Measurements from ENCODE around the gene NOXRED1. TPM values are rescaled to one million over a fixed set of nuclear protein-coding genes. Genes with fewer than 3 reads are reported as not detected.

NOXRED1 gene
- polyA plus RNA-seq, 1 donor (not counting 4 experiments of a cell fraction or from before 2014, with no cell fraction given) = 0.33 TPM

DNA sequence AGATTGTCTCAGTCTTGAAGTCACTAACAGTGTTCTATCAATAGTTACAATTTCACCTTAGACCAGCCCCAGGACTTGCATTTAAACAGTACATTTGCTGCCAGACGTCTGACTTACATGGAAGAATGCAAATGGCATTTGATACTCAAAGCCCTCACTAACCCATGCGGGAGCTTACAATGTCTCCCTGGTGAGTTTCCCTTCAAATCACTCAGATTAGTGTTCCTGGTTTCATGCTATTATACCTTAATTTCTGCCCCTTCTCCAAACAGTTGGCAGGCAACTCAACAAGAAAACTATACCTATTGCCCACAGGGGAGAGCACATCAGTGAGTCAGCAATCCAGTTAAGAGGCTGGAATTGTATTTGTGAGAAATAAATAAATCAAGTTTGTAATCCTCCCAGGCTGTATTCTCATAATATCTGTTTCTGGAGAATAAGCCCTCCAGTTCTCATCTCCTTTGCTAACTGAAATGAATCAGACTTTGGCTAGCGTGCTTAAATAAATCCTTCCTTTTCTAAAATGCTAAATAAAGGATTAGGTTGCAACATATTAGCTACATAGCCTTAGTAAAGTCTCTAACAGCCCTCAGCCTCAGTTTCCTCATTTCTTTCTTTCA lies 78.8 kb downstream of the NOXRED1 start:
- Histone ChIP-seq H3K36me3 (ENCODE audit: control insufficient read depth in 2 of 2, extremely low read depth in 1 of 2, insufficient read depth in 2 of 2, low read length in 2 of 2) (peaks cover 2 to 18% of the 10 kb centered on the region in 2 experiments), H3K9me3 (ENCODE audit: control insufficient read depth, low read depth, low read length) (no peaks in the 10 kb centered on the region), H2AFZ (ENCODE audit: control insufficient read depth, low read length) (no peak overlapping the region), H3K9ac (ENCODE audit: control insufficient read depth, extremely low read depth, insufficient read depth, low read length) (no peak overlapping the region), H4K20me1 (ENCODE audit: control insufficient read depth, extremely low read depth, insufficient read depth, low read length) (no peaks in the 10 kb centered on the region), H3K79me2 (ENCODE audit: control insufficient read depth, insufficient read depth, low read length) (no peaks in the 10 kb centered on the region), H3K27ac (ENCODE audit: control insufficient read depth, insufficient read depth, low read length) (no peak overlapping the region), H3K27me3 (ENCODE audit: control insufficient read depth, extremely low read depth, insufficient read depth, low read length) (no peaks in the 10 kb centered on the region), H3K4me2 (ENCODE audit: control insufficient read depth, extremely low read depth, insufficient read depth, low read depth, low read length) (no peak overlapping the region), H3K4me1 (ENCODE audit: control insufficient read depth, extremely low read depth, insufficient read depth, low read length) (no peaks in the 10 kb centered on the region), H3K4me3 (ENCODE audit: control insufficient read depth in 2 of 3, extremely low read depth in 1 of 3, insufficient read depth in 2 of 3, low read depth in 1 of 3, low read length in 3 of 3) (no peak overlapping the region), H3K9me1 (ENCODE audit: control insufficient read depth, extremely low read depth, insufficient read depth, low read length) (no peaks in the 10 kb centered on the region)
- TF ChIP-seq EZH2 (IDR thresholded peaks at IDR 0.05; ENCODE audit: low read length) = no peak
- TF ChIP-seq, protein P1, sequence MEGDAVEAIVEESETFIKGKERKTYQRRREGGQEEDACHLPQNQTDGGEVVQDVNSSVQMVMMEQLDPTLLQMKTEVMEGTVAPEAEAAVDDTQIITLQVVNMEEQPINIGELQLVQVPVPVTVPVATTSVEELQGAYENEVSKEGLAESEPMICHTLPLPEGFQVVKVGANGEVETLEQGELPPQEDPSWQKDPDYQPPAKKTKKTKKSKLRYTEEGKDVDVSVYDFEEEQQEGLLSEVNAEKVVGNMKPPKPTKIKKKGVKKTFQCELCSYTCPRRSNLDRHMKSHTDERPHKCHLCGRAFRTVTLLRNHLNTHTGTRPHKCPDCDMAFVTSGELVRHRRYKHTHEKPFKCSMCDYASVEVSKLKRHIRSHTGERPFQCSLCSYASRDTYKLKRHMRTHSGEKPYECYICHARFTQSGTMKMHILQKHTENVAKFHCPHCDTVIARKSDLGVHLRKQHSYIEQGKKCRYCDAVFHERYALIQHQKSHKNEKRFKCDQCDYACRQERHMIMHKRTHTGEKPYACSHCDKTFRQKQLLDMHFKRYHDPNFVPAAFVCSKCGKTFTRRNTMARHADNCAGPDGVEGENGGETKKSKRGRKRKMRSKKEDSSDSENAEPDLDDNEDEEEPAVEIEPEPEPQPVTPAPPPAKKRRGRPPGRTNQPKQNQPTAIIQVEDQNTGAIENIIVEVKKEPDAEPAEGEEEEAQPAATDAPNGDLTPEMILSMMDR (optimal IDR thresholded peaks at IDR 0.05 in 1 of 3, IDR thresholded peaks at IDR 0.05 in 1 of 3, conservative IDR thresholded peaks at IDR 0.05 in 1 of 3; ENCODE audit: extremely low read depth in 1 of 3, insufficient read depth in 2 of 3, low read length in 3 of 3) = no peak
- dilution Hi-C loops (cut with MboI; ENCODE audit: extremely low pct_ligation_motif_present, low sequenced_read_pairs) = no loop called here
- FAIRE-seq (no peak), DNase-seq (ENCODE audit: low read depth, low spot score) (no peak)

Small RNA genes within 50 kb of the gene (small RNA-seq; reads per million reads assigned to genes)
- gene RF00404 (ENCODE audit: insufficient read length in 3 of 3, low read depth in 3 of 3, low replicate concordance in 1 of 3) = 0 reads per million in 3 experiments

Other genes with a start within 250 kb of the NOXRED1 start
- 0.61 to 1.5 TPM (median 0.66 TPM) in 3 replicates for gene TMEM63C, start 241.7 kb downstream of the NOXRED1 start, polyA plus RNA-seq
- not detected in 3 replicates for gene NGB, start 152.3 kb downstream of the NOXRED1 start, polyA plus RNA-seq
- 13.9 to 21.1 TPM (median 17.4 TPM) in 3 replicates for gene POMT2, start 102.6 kb downstream of the NOXRED1 start, polyA plus RNA-seq
- 15.6 to 24.3 TPM (median 20.6 TPM) in 3 replicates for gene GSTZ1, start 102.5 kb downstream of the NOXRED1 start, polyA plus RNA-seq
- 5.4 to 7.3 TPM (median 6.1 TPM) in 3 replicates for gene TMED8, start 46.4 kb downstream of the NOXRED1 start, polyA plus RNA-seq
- 0.23 to 0.77 TPM (median 0.46 TPM) in 3 replicates for gene SAMD15, start 46.1 kb downstream of the NOXRED1 start, polyA plus RNA-seq
- 19.0 to 25.6 TPM (median 24.5 TPM) in 3 replicates for gene VIPAS39, start 34.1 kb upstream of the NOXRED1 start, polyA plus RNA-seq
- gene AHSA1, start 34.6 kb upstream of the NOXRED1 start, polyA plus RNA-seq = 189 to 264 TPM (median 247 TPM) in 3 replicates
- 0.08 to 0.32 TPM (median 0.16 TPM) in 3 replicates for gene ISM2, start 75.3 kb upstream of the NOXRED1 start, polyA plus RNA-seq
- gene SPTLC2, start 193.1 kb upstream of the NOXRED1 start, polyA plus RNA-seq = 32.4 to 46.8 TPM (median 34.8 TPM) in 3 replicates